GM10266 (cell line): ENCODE measurements around the gene PSMA5.

ENCODE experiments used
- DNase-seq: peaks from one replicate; pipeline ENCODE4 v3.0.0; 2012; ENCODE audit errors: extremely low spot score
- CTCF ChIP-seq: IDR thresholded peaks from 2 replicates; pipeline ENCODE4 v1.5.1; 2012; ENCODE audit warnings: mild to moderate bottlenecking, low read depth; ENCODE audit not compliant: control insufficient read depth, insufficient read depth; ENCODE audit errors: missing control alignments

PSMA5 gene

GRCh38 chr1:109365642-109366204 lies 60.5 kb downstream of the PSMA5 start:
- no peak for TF ChIP-seq CTCF

GRCh38 chr1:109361649-109362048 lies 64.6 kb downstream of the PSMA5 start:
- no peak for DNase-seq
- no peak for TF ChIP-seq CTCF

More at GRCh38 chr1:109365642-109366204, 60.5 kb downstream of the PSMA5 start:
- DNase-seq, result no peak

GRCh38 chr1:109361069-109361468 lies 65.2 kb downstream of the PSMA5 start:
- no peak for TF ChIP-seq CTCF
- no peak for DNase-seq

GRCh38 chr1:109357616-109358015 lies 68.6 kb downstream of the PSMA5 start:
- no peak for TF ChIP-seq CTCF
- DNase-seq, result no peak

GRCh38 chr1:109356915-109357314 lies 69.3 kb downstream of the PSMA5 start:
- no peak for DNase-seq
- TF ChIP-seq CTCF, result no peak

- TF ChIP-seq CTCF, result no peak
Measured at GRCh38 chr1:109356505-109356904, 69.7 kb downstream of the PSMA5 start.

GRCh38 chr1:109354929-109355328 lies 71.3 kb downstream of the PSMA5 start:
- no peak for DNase-seq
- TF ChIP-seq CTCF, result no peak

More at GRCh38 chr1:109356505-109356904, 69.7 kb downstream of the PSMA5 start:
- no peak for DNase-seq
